ENCODE results near the gene C11orf58.

C11orf58 gene

GRCh38 chr11:16785520-16786128 lies 47.2 kb downstream of the C11orf58 start:
- peak; percentile 71 for DNase-seq (ENCODE audit: low spot score)

GRCh38 chr11:16786131-16786530 lies 47.7 kb downstream of the C11orf58 start:
- DNase-seq (ENCODE audit: low spot score), result no peak

GRCh38 chr11:16787035-16787742 lies 48.7 kb downstream of the C11orf58 start:
- no peak for DNase-seq (ENCODE audit: low spot score)

GRCh38 chr11:16788141-16789062 lies 50.0 kb downstream of the C11orf58 start:
- peak; percentile 73 for DNase-seq (ENCODE audit: low spot score)

GRCh38 chr11:16789063-16789420 lies 50.6 kb downstream of the C11orf58 start:
- no peak for DNase-seq (ENCODE audit: low spot score)

GRCh38 chr11:16789560-16790485 lies 51.4 kb downstream of the C11orf58 start:
- DNase-seq (ENCODE audit: low spot score), result no peak

GRCh38 chr11:16790486-16791190 lies 52.2 kb downstream of the C11orf58 start:
- DNase-seq (ENCODE audit: low spot score), result no peak

GRCh38 chr11:16791191-16791961 lies 52.9 kb downstream of the C11orf58 start:
- peak; percentile 70 for DNase-seq (ENCODE audit: low spot score)

- no peak for DNase-seq (ENCODE audit: low spot score)
Observed at GRCh38 chr11:16792426-16792825, 54.0 kb downstream of the C11orf58 start.

- no peak for DNase-seq (ENCODE audit: low spot score)
Observed at GRCh38 chr11:16793009-16793408, 54.6 kb downstream of the C11orf58 start.

- DNase-seq (ENCODE audit: low spot score), result no peak
Observed at GRCh38 chr11:16793511-16793910, 55.1 kb downstream of the C11orf58 start.

GRCh38 chr11:16794047-16794818 lies 55.8 kb downstream of the C11orf58 start:
- no peak for DNase-seq (ENCODE audit: low spot score)

GRCh38 chr11:16795146-16795545 lies 56.7 kb downstream of the C11orf58 start:
- no peak for DNase-seq (ENCODE audit: low spot score)

- no peak for DNase-seq (ENCODE audit: low spot score)
Observed at GRCh38 chr11:16796311-16796710, 57.9 kb downstream of the C11orf58 start.

GRCh38 chr11:16797776-16798175 lies 59.3 kb downstream of the C11orf58 start:
- no peak for DNase-seq (ENCODE audit: low spot score)

GRCh38 chr11:16799221-16799620 lies 60.8 kb downstream of the C11orf58 start:
- no peak for DNase-seq (ENCODE audit: low spot score)

- no peak for DNase-seq (ENCODE audit: low spot score)
Observed at GRCh38 chr11:16799890-16800289, 61.4 kb downstream of the C11orf58 start.

GRCh38 chr11:16800382-16800781 lies 61.9 kb downstream of the C11orf58 start:
- DNase-seq (ENCODE audit: low spot score), result no peak

GRCh38 chr11:16801288-16801980 lies 63.0 kb downstream of the C11orf58 start:
- DNase-seq (ENCODE audit: low spot score), result no peak

Measured in SW480 (cell line).